HG03066 (cell line): ENCODE results near the gene TNC.

Source experiments
- ATAC-seq: cut with Tn5 transposase; IDR thresholded peaks from one replicate; pipeline ENCODE4 v1.9.1; 2021; ENCODE audit warnings: low read depth; ENCODE audit not compliant: unreplicated experiment

TNC gene

GRCh38 chr9:114988962-114989599, 128.9 kb downstream of the TNC start:
- ATAC-seq, result no peak

GRCh38 chr9:114987116-114987515, 130.8 kb downstream of the TNC start:
- no peak for ATAC-seq

- ATAC-seq, result no peak
Measured at GRCh38 chr9:114985959-114986501, 131.9 kb downstream of the TNC start.

GRCh38 chr9:114981063-114981462, 136.9 kb downstream of the TNC start:
- ATAC-seq, result no peak

GRCh38 chr9:114973216-114973615, 144.7 kb downstream of the TNC start:
- ATAC-seq, result no peak

GRCh38 chr9:114972510-114973136, 145.3 kb downstream of the TNC start:
- ATAC-seq, result no peak
